ENCODE data around the gene XIRP1.

GRCh38 chr3:39193391-39193790 is 996 bp upstream of the XIRP1 start:
- TF ChIP-seq CTCF (IDR thresholded peaks at IDR 0.05), result no peak
- no peak for TF ChIP-seq POLR2A (IDR thresholded peaks at IDR 0.05)
